Colon (tissue), 2 donors: Measurements from ENCODE around the gene ELL2.
"Not testable (repeated sequence)": the region's sequence is repeated elsewhere in the genome, so short reads cannot be mapped to it uniquely, and the experiment has no call there.

Source experiments
- FAIRE-seq: peaks from 2 replicates; lab custom pipeline; 2012; peaks lifted over from hg19 to GRCh38; lab: Jason Lieb, UNC
- donor health status: control.
- donor health status: control.

The ELL2 gene

DNA sequence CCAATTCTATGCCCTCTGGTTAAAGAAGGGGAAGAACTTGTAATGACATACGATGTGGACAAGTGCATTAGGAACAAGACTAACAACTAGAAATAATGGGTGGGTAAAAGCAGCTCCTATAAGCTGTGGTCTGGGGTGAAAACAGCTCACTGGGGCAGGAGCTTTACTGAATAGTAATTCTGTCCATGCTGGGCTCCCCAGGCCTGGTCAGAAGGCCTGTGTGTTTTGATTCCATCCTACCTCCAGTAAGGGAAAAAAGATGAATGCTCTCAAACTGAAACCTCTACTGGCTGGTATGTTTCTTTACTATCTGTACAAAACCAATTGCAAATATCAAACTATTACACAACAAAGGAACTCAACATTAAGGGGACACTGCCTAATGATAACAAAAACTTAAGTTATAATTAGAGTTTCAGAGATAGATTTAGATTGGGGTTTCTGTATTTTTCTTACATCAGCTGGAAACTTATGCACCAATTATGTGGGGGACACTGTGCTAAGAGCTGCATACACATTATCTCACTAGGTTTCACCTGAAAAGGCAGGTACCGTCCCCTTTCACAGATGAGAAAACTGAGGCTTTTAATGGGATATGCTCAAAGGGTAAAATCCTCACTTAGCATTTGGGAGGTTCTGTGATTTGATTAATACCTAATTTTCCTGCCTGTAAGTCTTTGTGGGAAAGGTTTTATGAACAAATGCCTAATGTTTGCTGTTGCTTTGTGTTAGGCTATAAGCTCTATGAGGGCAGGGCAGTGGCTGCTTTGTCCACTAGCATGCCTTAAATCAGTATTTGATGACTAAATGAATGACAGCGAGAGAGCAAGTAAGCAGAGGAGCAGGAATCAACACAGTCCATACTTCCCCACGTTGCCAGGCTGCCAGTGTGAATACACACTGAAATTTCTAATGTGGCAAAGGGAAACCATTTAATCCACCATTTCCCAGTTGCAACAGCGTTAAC is 53.6 kb downstream of the ELL2 start:
- no peak for FAIRE-seq

DNA sequence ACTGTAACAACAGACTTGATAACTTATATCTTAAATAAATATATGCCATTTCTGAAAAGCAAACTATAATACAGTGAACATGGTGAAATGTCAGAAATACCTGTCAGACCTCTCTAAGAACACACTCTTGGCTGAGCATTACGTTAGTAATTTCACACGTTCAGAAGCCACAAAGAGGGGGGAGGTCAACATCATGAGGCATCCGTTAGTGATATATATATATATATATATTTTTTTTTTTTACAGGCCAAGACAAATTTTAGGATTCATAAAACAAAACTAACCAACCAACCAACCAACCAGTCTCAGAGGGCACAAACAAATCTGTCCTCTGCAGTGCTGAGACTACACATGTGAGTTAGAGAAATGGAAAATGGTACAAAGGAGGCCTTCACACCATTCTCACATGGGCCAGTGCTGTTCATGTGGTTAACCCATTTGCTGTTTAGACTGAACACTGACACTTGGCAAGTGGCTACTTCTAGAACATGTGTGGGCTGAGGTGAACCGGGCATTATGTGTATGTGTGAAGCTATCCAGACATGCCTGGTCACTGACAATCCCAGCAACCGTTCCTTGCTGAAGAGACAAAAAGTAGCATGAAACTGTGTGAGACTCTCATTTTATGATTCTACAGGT is 54.5 kb downstream of the ELL2 start:
- no peak for FAIRE-seq

GRCh38 chr5:95906398-95906797 is 55.3 kb downstream of the ELL2 start:
- not testable (repeated sequence) for FAIRE-seq

DNA sequence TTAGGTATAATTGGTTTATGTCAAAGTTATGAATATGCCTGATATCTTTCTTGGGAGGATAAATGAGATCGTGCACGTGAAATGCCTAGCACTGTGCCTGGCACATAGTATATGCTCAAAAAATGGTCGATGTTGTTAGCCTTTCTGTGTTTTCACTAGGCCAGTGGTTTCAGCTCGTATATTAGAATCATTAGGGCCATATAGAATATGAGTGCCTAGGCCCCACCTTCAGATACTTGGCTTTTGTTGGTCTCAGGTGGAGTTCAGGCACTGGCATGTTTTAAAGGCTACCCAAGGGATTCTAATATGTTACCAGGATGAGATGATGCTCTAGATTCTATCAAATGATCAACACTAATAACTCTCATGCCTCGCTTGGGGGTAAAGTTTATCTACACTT is 56.8 kb downstream of the ELL2 start:
- FAIRE-seq: no peak

DNA sequence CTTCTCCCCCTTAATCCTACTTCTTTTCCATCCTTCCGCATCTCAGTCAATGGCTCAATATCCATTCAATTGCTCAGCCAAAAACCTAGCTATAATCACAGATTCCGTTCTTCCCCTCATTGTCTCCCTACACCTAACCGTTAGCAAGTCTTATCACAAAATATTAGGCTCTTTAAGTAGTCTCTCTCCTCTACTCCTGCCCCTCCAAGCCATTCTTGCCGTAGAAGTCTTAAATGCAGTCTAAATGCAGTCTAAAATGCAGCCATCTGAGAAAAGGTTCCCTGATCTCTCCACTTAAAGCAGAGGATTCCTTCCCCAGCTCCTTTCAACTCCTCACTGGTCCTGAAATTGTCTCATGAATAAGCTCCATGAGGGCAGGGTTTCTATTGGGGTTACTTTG is 57.8 kb downstream of the ELL2 start:
- no peak for FAIRE-seq

GRCh38 chr5:95901676-95902627 is 59.7 kb downstream of the ELL2 start:
- no peak for FAIRE-seq

DNA sequence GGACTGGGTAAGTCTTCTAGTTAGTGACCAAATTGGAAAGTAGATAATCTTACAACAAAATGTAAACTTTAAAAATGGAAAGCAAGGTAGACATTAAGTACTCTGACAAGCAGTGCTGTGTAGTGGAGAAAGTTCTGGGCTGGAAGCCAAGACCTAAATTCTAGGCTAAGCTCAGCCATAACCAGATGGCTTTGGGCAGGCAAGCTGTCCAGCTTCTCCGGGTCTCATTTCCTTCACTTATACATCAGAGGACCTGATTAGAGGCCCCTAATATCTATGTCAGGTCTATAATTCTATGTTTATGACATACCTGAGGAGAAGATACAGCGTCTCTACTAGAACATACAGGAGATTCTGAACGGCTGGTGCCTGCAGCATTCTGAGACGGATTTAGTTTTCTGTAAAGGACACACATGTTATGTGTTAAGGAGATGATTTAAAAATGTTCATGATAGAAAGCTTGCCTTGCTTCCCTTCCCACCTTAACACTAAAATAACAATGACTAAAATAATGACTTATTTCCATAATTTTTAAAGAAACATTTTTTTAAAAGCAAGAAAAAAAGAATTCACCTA is 61.2 kb downstream of the ELL2 start:
- no peak for FAIRE-seq

GRCh38 chr5:95899829-95900228 is 61.8 kb downstream of the ELL2 start:
- FAIRE-seq: no peak

DNA sequence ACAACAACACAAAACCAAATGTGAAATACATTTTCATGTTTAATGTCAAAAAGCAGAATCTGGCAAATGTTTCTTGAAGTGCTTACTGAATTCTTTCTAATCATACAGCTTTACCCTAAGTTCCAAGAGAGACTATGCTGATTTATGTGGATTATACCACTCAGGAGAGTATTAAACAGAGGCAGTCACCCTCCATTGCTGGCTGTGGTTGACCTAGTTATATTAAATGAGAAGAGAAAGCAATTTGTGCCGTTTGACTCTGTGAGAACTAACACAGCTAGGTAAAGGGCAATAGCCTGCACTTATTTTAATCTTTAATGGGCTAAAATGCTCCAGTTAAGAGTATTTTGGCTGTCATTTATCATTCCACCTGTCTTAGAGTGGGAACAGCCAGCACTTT is 62.6 kb downstream of the ELL2 start:
- FAIRE-seq: no peak

GRCh38 chr5:95895771-95896170 is 65.9 kb downstream of the ELL2 start:
- FAIRE-seq: no peak

DNA sequence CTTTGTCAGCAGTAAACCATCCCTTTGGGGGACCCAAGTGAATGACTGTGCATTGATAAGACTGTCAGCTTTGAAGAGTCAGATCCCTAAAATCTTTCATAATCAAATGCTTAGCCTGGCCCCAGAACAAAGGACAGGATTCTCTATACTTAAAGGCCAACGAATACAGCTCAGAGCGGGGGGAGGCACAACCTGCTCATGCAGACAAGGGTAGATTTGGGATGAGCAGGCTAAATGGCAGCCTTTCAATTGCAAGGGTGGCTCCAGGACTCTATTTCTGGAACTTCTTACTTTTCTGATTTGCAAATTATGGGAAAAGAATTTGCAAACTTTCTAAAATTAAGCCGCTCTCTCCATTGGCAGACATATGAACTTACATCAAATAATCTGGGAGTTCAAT is 66.4 kb downstream of the ELL2 start:
- no peak for FAIRE-seq

GRCh38 chr5:95892784-95893354 is 68.8 kb downstream of the ELL2 start:
- FAIRE-seq: no peak

- FAIRE-seq: no peak
These were observed 70.2 kb downstream of the ELL2 start for GRCh38 chr5:95891499-95891898.

DNA sequence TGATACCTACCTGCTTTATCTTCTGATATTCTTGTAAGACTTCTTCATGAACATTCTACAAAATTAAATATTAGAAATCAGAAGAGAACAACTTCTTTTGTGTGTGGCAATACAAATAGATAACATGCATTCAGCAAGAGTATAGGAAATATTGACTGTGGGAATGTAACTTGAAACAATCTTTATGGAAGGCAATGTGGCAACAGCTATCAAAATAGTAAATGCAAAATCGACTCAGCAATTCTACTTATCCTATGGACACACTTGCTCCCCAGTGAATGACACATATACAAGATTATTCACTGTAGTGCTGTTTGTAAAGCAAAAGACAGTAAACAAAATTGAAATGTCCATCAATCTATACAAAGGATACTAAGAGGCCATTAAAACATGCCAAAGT is 72.6 kb downstream of the ELL2 start:
- no peak for FAIRE-seq

- no peak for FAIRE-seq
These were observed 73.7 kb downstream of the ELL2 start for GRCh38 chr5:95887977-95888376.

GRCh38 chr5:95886340-95887044 is 75.2 kb downstream of the ELL2 start:
- FAIRE-seq: no peak

DNA sequence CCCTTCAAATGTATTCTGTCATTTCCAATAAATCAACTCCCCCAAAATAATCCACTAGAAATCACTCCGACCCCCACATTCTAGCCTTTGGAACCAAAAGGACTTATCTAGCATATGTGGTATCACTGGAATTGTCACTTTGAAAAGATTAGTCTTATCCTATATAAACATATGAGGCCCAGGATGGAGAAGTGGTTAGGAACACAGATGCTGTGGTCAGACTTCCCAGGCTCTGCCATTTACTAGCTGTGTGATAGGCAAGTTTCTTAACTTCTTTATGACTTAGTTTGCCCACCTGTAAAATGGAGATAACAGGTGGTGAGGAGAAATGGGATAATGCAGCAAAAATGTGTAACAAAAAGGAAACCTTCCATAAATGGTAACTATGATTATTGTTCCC is 77.1 kb downstream of the ELL2 start:
- FAIRE-seq: no peak

DNA sequence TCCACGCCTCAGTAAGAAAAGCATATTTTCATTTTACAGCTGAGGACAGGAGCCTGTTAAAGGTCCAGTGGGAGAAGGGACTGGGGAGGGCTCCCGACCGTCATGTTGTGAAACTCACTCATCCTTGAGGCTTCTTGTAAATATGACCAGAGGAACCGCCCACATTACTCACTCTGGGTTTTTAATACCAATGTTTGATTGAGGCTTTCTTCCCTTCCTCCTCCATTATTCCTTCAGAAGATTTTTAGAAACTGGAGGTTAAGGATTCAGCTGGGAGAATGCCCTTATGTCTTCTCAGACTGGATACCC is 77.7 kb downstream of the ELL2 start:
- FAIRE-seq: no peak

GRCh38 chr5:95883185-95884016 is 78.2 kb downstream of the ELL2 start:
- no peak for FAIRE-seq

- FAIRE-seq: no peak
These were observed 79.8 kb downstream of the ELL2 start for GRCh38 chr5:95881833-95882232.
